ENCODE results near the gene CADM3. TPM values are rescaled to one million over a fixed set of nuclear protein-coding genes. Genes with fewer than 3 reads are reported as not detected.

CADM3 gene
- total RNA-seq, 4 donors from 2014 or later, result 0.73 to 4.8 (median 3.8) TPM

GRCh38 chr1:159222075-159222865 is 50.9 kb downstream of the CADM3 start:
- no peak for DNase-seq
- no peaks in the 10 kb centered on the region for H3K9me3 ChIP-seq
- no peaks in the 10 kb centered on the region for H3K27me3 ChIP-seq
- intact Hi-C loops (cut with DNase I), result no loop called here
- no peaks in the 10 kb centered on the region for H3K36me3 ChIP-seq
- WGBS, 2 donors, result 83 to 89% methylated on average over 5 of the region's 5 CpGs
- H3K4me1 ChIP-seq, result no peaks in the 10 kb centered on the region
- no peak overlapping the region for H3K4me3 ChIP-seq (replicated peaks in 1 of 3)
- no peak overlapping the region for H3K27ac ChIP-seq
- TF ChIP-seq CTCF (IDR thresholded peaks at IDR 0.05), result no peak
- no peak for TF ChIP-seq POLR2A (IDR thresholded peaks at IDR 0.05)

GRCh38 chr1:159223004-159223403 is 51.6 kb downstream of the CADM3 start:
- Histone ChIP-seq H3K27ac (no peak overlapping the region), H3K4me1 (no peaks in the 10 kb centered on the region), H3K36me3 (no peaks in the 10 kb centered on the region), H3K4me3 (replicated peaks in 1 of 3) (no peak overlapping the region), H3K27me3 (no peaks in the 10 kb centered on the region), H3K9me3 (no peaks in the 10 kb centered on the region)
- no peak for TF ChIP-seq CTCF (IDR thresholded peaks at IDR 0.05)
- TF ChIP-seq POLR2A (IDR thresholded peaks at IDR 0.05), result no peak
- no peak for DNase-seq
- intact Hi-C loops (cut with DNase I), result no loop called here
- WGBS, 2 donors, result 54 to 63% methylated on average over 2 of the region's 2 CpGs

- no peak overlapping the region for H3K27ac ChIP-seq
- no peaks in the 10 kb centered on the region for H3K4me1 ChIP-seq
- DNase-seq, result no peak
- no peaks in the 10 kb centered on the region for H3K9me3 ChIP-seq
- H3K36me3 ChIP-seq, result no peaks in the 10 kb centered on the region
- no peaks in the 10 kb centered on the region for H3K27me3 ChIP-seq
- no peak overlapping the region for H3K4me3 ChIP-seq (replicated peaks in 1 of 3)
- no peak for TF ChIP-seq POLR2A (IDR thresholded peaks at IDR 0.05)
- TF ChIP-seq CTCF (IDR thresholded peaks at IDR 0.05), result no peak
- intact Hi-C loops (cut with DNase I), result no loop called here
- WGBS, 2 donors, result 55 to 66% methylated on average over 2 of the region's 2 CpGs
These were observed 57.1 kb downstream of the CADM3 start for GRCh38 chr1:159228554-159228953.

GRCh38 chr1:159229260-159229885 is 58.0 kb downstream of the CADM3 start:
- Histone ChIP-seq H3K9me3 (no peaks in the 10 kb centered on the region), H3K36me3 (no peaks in the 10 kb centered on the region), H3K27me3 (no peaks in the 10 kb centered on the region), H3K27ac (no peak overlapping the region), H3K4me3 (replicated peaks in 1 of 3) (no peak overlapping the region), H3K4me1 (no peaks in the 10 kb centered on the region)
- intact Hi-C loops (cut with DNase I), result no loop called here
- no peak for DNase-seq
- 70 to 74% methylated on average over 8 of the region's 8 CpGs for WGBS, 2 donors
- TF ChIP-seq CTCF (IDR thresholded peaks at IDR 0.05) (no peak), POLR2A (IDR thresholded peaks at IDR 0.05) (no peak)

GRCh38 chr1:159229896-159230295 is 58.5 kb downstream of the CADM3 start:
- Histone ChIP-seq H3K27me3 (no peaks in the 10 kb centered on the region), H3K36me3 (no peaks in the 10 kb centered on the region), H3K9me3 (no peaks in the 10 kb centered on the region), H3K4me1 (no peaks in the 10 kb centered on the region), H3K27ac (no peak overlapping the region), H3K4me3 (replicated peaks in 1 of 3) (no peak overlapping the region)
- WGBS, 2 donors, result 2 to 9% methylated on average over 1 of the region's 1 CpG
- no peak for TF ChIP-seq POLR2A (IDR thresholded peaks at IDR 0.05)
- TF ChIP-seq CTCF (IDR thresholded peaks at IDR 0.05), result no peak
- intact Hi-C loops (cut with DNase I), result no loop called here
- DNase-seq, result no peak

All from thyroid gland (tissue), 4 donors.